Activated T-cell treated with anti-CD3 and anti-CD28 coated beads for 24 hours (primary cell): Measurements from ENCODE around the gene IL22RA2.
"Not testable (repeated sequence)": the region's sequence is repeated elsewhere in the genome, so short reads cannot be mapped to it uniquely, and the experiment has no call there.

Experiments used
- DNase-seq: peaks from one replicate; pipeline ENCODE4 v3.0.0-alpha.2; 2020; ENCODE audit warnings: low read depth

IL22RA2 gene

DNA sequence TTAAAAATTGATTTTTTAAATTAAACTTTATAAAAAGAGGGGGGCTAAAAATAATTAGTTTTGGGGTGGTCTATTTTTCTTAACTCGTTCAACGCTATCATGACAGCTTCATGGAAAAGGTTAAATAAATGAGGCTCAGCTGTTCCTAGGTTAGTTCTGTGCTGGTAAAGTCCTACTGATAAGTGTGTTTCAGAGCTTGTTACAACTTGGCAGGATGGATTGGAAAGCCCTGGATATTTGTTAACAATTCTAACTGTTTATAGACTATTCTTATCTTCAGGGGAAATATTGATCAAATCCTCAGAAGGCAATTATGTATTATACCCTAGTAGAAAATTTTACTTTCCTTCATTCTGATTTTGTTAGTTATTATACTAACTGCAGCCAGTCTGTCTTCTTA, 50.4 kb downstream of the IL22RA2 start:
- no peak for DNase-seq

DNA sequence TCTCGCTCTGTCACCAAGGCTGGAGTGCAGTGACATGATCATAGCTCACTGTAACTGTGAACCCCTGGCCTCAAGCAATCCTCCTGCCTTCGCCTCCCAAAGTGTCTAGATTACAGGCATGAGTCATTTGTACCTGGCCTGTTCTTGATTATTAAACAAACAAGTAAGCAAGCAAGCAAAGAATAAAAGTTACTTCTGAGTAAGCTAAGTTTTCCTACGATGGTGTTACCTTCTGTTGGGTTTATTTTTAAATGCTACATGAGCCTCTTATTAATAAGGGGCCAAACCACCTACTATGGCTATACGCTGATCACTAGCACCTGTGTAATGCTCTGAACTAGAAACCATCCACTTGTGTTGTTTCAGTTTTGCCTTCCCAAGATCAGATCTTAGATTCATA, 50.8 kb downstream of the IL22RA2 start:
- DNase-seq: no peak

DNA sequence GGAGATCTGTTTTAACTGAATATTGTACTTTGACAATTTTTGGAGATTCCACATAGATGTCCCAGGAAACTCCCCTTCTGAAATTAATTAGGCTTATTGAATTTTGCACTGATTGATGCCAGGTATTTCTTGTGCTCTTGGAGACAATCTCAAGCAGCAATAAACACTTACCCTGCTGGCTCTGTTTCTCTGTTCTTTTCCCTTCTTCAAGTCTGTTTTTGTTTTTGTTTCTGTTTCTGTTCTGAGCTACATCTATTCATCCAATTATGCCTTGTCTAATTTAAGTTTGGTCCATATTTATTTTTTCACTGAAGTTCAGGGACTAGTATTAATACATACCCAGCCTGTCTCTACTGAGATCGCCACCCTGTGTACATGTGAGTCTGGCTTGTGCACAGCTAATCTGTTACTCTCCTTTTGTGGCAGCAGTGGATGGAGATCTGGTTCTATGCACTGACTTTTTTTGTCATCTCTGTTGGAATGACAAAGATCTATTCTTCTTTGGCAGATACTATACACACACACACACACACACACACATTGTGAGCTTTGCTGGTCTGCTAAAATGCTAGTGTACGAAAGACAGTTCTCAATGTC, 51.9 kb downstream of the IL22RA2 start:
- DNase-seq: no peak

DNA sequence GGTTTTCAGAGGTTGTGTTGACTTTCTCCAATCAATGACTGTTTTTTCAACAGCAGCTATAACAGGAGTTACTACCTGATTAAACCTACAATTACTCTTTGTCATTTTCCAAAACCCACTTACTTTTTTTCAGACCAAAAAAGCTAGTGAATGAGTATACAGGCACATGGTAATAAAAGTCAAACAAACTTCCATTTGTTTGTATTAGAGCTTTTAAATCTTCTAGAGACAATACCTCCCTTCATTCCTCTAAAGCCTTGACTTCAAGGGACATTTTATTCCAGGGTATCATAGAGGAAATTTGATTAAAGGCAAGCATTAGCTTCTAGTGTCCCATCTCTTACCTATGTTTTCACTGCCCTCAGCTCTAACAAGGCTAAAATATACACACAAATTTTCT, 52.7 kb downstream of the IL22RA2 start:
- DNase-seq: no peak

DNA sequence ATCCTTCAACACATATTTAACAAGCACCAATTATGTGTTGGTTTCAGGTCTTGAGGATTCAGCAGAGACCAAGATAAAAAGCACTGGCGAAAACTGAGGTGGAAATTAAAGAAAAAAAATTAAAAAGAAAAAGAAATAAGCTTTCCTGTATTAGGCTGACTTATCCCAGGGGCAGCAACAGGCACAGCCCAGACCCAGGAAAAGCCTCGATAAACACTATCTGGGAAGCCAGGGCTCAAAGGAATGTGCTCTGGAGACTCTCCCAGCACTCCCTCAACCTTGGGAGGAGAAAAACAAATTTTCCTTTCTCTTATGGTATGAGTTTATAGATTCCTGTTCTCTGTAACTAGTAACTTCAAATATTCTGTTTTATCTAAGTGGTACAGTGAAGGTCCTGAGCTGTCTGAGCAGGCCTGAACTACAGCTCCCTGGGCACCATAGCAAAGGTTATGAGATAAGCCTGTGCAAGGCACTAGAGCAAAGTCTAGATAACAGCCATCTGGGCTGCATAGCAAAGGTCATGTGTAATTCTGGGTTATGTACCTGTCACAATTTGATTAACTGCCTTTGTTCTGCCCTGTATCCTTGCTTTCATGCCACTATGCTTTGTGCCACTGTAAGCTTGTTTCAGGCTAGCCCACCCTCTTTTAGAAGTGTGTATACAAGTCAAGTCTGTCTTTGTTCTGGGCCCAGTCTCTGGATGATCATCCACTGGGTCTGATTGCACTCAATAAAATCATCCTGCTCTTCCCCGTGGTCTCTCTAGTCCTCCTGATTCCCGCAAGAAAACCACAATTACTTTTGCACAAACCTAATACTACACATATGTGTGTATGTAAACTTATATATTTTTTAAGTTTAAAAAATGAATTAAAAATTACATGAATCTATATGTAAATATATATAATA, 54.0 kb downstream of the IL22RA2 start:
- no peak for DNase-seq

DNA sequence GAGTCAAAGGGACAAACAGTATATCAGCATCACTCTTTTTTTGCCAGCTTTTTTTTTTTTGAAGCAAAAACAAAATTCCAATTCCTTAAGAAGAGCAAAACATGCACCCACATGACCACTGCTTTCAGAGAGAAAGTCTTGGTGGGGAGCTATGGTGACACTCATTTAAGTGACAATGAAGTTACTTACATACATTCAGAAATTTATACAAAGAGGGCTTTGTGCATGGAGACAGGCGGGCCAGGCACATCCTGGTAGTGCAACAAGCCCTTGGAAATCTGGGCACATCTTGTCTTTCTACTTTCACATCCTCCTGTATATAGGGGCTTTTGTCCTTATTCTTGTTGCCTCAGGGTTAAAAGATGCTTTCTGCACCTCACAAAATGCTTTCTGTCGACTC, 55.9 kb downstream of the IL22RA2 start:
- no peak for DNase-seq

DNA sequence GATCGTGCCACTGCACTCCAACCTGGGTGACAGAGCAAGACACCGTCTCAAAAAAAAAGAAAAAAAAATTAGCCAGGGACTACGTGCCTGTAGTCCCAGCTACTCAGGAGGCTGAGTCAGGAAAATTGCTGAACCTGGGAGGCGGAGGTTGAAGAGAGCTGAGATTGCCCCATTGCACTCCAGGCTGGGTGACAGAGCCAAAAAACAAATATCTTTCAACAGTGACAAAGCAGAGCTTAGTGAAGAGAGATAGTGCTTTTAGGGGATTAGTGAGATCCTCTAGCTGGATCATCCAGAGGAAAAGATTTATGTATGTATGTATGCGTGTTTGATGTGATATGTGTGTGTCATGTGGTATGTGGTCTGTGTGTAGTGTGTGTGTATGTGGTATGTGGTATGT, 56.6 kb downstream of the IL22RA2 start:
- DNase-seq: no peak

DNA sequence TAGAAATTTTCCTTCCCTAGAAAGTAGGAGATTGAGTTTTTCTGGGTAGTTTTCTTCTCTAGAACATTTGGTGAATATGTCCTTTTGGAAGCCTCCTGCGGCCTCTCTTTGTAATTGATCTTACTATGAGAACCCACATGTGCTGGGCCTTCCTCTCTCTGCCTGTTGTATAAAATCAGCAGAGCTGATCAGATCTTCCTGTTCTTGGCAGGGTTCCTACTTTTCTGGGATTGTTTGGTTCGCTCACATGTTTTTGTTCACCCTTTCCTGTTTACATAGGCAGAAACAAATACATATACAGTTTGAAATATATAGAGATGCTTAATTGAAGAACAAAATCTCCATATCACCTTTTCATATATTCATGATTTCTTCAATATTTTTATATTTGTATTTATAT, 57.8 kb downstream of the IL22RA2 start:
- DNase-seq: no peak

DNA sequence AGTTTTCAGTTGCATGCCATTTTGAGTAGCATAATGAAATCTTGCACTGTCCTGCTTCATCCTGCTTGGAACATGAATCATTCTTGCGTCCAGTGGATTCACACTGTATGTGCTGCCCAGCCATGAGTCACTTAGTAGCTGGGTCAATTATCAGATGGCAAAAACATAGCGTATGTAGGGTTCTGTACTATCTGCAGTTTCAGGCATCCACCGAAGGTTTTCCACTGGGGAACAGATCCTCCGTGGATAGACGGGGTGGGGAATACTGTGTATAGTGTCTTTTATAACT, 61.4 kb downstream of the IL22RA2 start:
- no peak for DNase-seq

DNA sequence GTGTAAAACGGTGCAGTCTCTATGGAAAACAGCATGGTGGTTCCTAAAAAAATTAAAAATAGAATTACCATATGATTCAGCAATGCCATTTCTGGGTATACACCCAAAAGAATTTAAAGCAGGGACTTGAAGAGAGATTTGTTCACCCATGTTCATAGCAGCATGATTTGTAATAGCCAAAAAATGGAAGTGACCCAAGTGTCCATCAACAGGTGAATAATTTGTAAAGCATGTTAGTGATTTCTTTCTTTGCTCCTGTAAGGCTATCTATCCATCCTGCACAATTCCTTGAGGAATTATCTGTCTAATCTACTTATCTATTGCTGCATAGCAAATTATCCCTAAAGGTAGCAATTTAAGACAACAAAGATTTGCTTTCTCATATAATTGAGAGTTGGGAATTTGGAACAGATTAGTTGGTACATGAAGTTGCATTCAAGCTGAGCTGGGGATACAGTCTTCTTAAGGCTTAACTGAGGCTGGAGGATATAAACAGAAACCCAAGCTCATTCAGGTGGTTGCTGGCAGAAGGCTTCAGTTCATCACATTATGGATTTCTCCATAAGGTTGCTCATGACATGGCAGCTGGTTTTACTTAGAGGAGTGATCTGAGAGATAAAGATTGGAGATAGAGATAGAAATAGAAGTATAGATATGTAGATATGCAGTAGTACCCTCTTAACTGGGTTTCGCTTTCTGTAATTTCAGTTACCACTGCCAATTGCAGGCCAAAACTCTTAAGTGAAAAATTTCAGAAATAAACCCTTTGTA, 62.0 kb downstream of the IL22RA2 start:
- no peak for DNase-seq

DNA sequence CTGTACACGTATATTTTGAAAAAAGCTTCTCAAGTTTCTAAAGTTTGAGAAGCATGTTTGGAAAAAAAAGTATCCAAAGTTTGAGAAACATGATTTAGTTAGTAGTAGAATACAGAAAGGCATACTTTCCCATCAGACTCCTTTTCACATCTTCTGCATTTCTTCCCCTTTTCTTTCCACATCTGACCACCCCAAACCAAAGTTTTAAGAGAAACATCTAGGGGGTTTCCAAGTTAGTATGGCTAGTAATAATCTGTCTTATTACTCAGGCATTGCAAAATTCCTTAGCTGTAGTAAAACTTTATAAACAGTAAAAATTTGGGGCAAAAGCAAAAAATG, 65.7 kb downstream of the IL22RA2 start:
- DNase-seq: no peak

DNA sequence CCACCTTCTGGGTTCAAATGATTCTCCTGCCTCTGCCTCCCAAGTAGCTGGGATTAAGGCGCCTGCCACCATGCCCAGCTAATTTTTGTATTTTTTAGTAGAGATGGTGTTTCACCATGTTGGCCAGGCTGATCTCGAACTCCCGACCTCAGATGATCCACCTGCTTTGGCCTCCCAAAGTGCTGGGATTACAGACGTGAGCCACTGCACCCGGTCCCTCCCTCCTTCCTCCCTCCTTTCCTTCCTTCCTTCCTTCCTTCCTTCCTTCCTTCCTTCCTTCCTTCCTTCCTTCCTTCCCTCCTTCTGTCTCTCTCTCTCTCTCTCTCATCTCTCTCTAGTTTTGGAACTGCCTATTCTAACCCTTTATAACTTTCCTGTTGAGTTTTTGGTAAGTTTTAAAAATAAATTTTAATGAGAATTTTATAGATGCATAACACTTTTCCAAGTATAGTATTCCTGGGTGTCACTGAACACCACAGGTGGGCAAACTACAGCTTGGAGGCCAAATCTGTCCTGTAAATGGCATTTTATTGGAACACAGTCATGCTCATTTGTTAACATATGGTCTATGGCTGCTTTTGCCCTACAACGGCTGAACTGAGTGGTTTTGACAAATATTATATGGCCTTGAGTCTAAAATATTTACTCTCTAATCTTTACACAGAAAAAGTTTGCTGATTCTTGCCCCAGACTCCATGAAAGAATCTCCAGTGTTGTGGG, 66.2 kb downstream of the IL22RA2 start:
- DNase-seq: not testable (repeated sequence)

DNA sequence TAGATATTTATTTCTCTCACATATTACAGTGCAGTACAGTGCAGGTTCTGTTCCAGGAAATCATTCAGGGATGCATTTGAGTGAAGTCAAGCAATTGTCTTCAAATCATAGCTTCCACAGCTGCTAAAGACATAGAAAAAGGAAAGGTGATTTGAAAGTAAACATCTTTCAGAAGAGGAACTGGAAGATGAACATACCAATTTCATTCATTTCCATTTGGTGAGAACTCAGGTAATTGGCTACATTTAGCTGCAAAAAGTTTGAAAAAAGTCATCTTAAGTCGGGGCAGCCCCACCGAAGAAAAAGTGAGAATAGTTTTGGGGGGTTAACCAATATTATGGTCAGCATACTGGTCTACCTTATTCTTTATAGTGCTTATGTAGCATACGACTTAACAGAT, 67.3 kb downstream of the IL22RA2 start:
- DNase-seq: no peak

DNA sequence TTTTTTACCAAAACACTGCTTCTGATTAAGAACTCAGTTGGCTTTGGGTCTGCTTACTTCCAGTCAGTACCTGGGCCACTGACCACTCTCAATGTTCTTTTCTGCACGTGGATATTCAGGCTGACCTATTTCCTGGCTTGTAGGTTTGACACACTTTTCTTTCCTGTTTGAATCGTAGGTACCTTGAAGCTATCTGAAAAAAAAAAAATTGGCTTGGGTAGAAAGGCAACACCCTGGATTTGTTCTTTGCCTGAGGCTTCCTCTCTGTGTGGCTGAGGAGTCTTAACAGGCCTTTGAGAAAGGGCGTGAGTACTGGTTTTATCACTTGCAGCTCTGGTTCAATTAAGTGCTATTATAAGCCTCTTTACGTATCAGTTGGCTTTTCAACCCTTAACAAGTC, 68.1 kb downstream of the IL22RA2 start:
- DNase-seq: no peak

DNA sequence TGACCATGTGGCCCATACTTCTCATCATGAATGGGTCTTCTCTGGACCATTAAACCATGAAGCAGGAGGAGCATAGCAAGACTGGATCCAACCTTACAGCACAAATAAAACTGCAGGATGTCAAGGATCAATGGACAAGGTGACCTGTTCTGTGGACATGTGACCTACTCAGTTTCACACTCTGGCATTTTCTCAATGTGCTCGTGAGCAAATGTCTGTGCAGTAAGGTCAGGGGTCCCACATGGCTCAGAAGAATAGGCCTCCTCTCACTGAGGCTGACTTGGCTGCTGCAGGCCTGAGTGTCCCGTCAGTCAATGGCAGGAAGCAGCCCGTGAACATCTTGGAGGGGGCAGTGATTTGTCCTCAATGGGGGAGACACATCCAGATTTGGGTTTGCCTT, 68.5 kb downstream of the IL22RA2 start:
- DNase-seq: no peak

DNA sequence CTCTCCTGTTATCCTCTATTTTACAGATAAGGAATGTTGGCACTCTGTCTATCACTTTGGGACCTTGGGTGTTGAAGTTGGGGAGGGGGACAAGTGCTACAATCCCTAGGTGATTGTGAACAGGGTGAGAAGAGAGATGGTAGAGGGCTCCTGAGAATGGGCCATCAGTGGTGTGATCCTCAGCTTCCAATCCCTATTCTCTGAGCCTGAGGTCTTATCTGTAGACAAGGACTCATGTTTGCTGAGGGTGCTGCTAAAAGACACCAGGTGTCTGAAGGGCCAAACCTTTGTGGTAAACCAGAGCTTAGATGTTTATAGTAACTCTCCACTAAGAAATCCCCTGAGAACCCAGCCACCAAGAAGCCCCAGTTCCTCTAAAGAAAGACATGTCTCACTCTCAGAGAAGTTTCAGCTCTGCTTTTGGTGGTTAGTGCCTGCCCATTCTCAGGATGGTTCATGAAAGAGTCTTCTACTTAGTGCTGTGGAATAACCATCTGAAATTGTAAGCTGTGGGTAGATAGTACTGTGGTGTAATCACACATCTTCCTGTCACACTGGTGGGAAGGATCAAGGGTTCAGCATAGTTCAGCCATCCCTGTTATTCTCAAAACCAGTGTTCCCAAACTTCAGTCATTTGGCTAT, 70.5 kb downstream of the IL22RA2 start:
- no peak for DNase-seq

DNA sequence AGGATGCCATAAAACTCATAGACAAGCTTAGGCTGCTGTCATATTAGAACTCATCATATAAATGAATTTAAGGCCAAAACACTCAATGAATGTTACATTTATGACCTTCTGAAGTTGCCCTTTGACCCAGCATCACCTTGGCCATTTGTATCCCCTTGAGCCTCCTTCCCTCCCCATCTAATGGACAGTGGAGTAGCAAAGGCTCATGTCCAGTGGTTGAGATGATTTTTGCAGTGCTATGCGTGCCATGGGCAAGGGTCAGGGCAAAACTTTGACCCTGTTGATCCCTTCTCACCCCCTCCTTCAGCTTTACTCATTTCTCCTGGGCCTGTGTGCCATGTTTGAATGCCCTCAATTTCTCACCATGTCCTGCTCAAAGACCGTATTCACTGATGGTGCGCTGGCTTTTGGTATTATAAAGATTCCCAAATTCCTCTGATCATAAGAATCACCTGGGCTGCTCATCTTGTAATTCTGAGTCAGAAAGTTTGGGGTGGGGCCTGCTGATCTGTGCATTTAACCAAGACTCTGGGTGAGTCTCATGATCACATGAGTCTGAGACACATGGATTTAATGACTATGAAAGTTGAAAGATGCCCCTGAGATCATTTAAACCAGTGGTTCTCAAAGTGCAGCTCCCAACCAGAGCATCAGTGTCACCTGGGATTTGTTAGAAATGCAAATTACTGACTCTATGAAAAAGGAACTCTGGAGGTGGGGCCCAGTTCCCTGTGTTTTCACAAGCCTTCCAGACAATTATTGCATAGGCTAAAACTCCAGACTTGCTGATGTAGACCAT, 71.2 kb downstream of the IL22RA2 start:
- DNase-seq: no peak

DNA sequence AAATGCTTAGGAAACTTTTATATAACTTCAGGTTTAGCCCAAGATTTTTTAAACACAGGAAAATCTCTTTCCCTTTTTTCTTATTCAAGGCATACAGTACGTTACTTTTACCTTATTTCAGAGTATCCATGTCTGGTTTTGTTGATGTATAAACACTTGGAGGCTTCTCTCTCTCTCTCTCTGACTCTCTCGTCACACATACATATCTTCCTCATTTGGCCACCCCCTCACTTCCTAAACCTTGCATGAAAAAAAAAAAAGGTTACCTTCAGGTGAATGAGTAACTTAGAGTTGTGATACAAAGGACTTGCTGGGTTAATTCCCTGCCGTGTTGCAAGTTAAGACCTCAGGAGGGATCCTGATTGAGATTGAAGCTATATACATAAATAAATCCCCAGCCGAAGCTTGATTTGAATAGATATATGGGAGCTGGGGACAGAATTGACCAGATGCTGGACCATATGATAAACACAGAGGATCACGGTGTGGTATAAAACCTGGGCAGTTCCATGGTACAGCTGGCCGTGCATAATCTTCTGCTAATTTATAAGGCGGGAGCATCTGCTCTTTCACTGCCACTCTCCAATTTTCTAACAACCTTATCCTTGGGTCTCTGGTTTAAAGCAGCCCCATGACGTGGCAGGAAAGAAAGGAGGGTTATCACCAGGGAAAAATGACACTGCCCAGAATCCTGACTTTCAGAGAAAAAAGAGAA, 73.6 kb downstream of the IL22RA2 start:
- DNase-seq: no peak

DNA sequence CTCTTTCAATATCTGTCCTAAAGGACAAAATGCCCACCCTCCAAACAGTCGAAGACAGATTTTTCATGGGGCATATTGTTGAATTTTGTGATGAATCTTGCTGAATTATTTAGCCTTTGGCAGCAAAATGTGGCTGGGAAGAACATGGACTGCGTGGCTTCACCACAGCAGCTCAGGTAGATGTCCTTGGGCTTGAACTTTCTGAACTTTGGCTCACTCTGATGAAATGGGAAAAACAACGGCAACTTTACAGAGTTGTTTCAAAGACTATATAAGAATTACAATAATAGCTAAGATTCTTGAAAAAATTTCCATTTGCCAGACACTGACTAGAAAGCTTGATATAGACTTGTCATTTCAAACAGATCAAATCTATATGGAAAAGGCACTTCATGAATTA, 75.9 kb downstream of the IL22RA2 start:
- no peak for DNase-seq

DNA sequence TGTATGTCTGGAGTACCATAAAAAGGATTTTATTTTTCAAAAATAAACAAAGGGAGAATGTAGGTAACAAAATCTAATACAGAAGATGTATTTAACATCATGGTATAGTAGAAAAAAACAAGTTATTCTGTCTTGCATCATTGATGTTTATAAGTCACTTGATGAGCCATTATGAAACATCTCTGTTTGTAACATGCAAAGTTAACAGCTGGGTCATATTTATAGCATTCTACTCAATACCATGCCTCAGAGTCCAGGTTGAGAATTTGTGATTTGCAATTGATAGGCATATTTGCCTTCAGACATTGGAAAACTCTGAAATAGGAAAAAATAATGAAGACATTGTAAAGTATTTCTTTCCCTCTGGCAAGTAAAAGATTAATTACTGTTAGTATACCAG, 76.4 kb downstream of the IL22RA2 start:
- DNase-seq: no peak
